HepG2 (cell line): ENCODE measurements around the gene HEXIM1. TPM values are rescaled to one million over a fixed set of nuclear protein-coding genes. Genes with fewer than 3 reads are reported as not detected.
A peak's percentile ranks its signal among the peaks of the same experiment; 100 is the strongest.

ENCODE experiments used
- AGO2 ChIP-seq: fragments of 200-400 bp; formaldehyde crosslinking; optimal IDR thresholded peaks from 2 replicates; pipeline ENCODE3; 2017; ENCODE audit warnings: mild to moderate bottlenecking, low read depth, low read length, moderate library complexity
- ARID2 ChIP-seq: sonication (generic); formaldehyde crosslinking; IDR thresholded peaks from 2 replicates; pipeline ENCODE4 v1.8.1; 2022; ENCODE audit warnings: mild to moderate bottlenecking, missing genetic modification reagents, borderline replicate concordance
- ASH2L ChIP-seq: fragments of 300-600, 200-600 bp; sonication (generic); IDR thresholded peaks from 2 replicates; pipeline ENCODE4 v1.7.0; 2017; ENCODE audit warnings: low read depth, mild to moderate bottlenecking, moderate library complexity, mixed read lengths, low read length; ENCODE audit not compliant: insufficient read length
- ETV6 ChIP-seq: sonication (generic); formaldehyde crosslinking; conservative IDR thresholded peaks from 2 replicates; pipeline ENCODE4 v1.4.0; 2020; ENCODE audit warnings: missing genetic modification reagents
- JUN ChIP-seq: sonication (generic); formaldehyde crosslinking; IDR thresholded peaks from 2 replicates; pipeline ENCODE4 v1.4.0; 2020; ENCODE audit warnings: mild to moderate bottlenecking, missing genetic modification reagents
- MAF1 ChIP-seq: sonication (generic); formaldehyde crosslinking; IDR thresholded peaks from 2 replicates; pipeline ENCODE4 v1.5.0; 2020; ENCODE audit warnings: missing genetic modification reagents, borderline replicate concordance
- NR1H2 ChIP-seq: sonication (generic); formaldehyde crosslinking; IDR thresholded peaks from 2 replicates; pipeline ENCODE4 v1.8.1; 2022; ENCODE audit warnings: low read depth, missing genetic modification reagents, borderline replicate concordance
- PRDM15 ChIP-seq: sonication (generic); formaldehyde crosslinking; IDR thresholded peaks from 2 replicates; pipeline ENCODE4 v1.4.0; 2020; ENCODE audit warnings: missing genetic modification reagents
- RARA ChIP-seq: IDR thresholded peaks from 2 replicates; pipeline ENCODE4 v1.6.1; 2016; ENCODE audit warnings: missing genetic modification reagents, missing compliant biosample characterization
- RNF2 ChIP-seq: fragments of 450-650 bp; conservative IDR thresholded peaks from 2 replicates; pipeline ENCODE4 v1.6.1; 2016; ENCODE audit warnings: low read depth
- SIN3A ChIP-seq: IDR thresholded peaks from 2 replicates; pipeline ENCODE4 v1.6.1; 2011; ENCODE audit warnings: low read depth, mild to moderate bottlenecking, control low read depth, low read length, borderline replicate concordance
- THAP9 ChIP-seq: sonication (generic); formaldehyde crosslinking; IDR thresholded peaks from 2 replicates; pipeline ENCODE4; 2020; ENCODE audit warnings: missing genetic modification reagents, mild to moderate bottlenecking, borderline replicate concordance
- TRIM24 ChIP-seq: sonication (generic); formaldehyde crosslinking; IDR thresholded peaks from 2 replicates; pipeline ENCODE4 v1.8.0; 2022; ENCODE audit warnings: mild to moderate bottlenecking, missing genetic modification reagents
- ZBTB26 ChIP-seq: IDR thresholded peaks from 2 replicates; pipeline ENCODE4 v1.6.1; 2016; ENCODE audit warnings: missing compliant biosample characterization, missing genetic modification reagents, borderline replicate concordance
- ZKSCAN1 ChIP-seq: fragments of 150-350 bp; IDR thresholded peaks from 2 replicates; pipeline ENCODE4 v1.6.1; 2014; ENCODE audit warnings: low read length
- ZNF33B ChIP-seq: sonication (generic); formaldehyde crosslinking; IDR thresholded peaks from 2 replicates; pipeline ENCODE4 v1.5.1; 2020; ENCODE audit warnings: mild to moderate bottlenecking, missing genetic modification reagents
- ZNF367 ChIP-seq: sonication (generic); formaldehyde crosslinking; IDR thresholded peaks from 2 replicates; pipeline ENCODE4 v1.4.0; 2020; ENCODE audit warnings: missing genetic modification reagents, borderline replicate concordance
- ZNF564 ChIP-seq: sonication (generic); formaldehyde crosslinking; IDR thresholded peaks from 2 replicates; pipeline ENCODE4 v1.8.1; 2023; ENCODE audit warnings: mild to moderate bottlenecking, missing genetic modification reagents
- polyA plus RNA-seq, 8 experiments: library from polyadenylated mRNA; depleted of rRNA in 3 of 8; stranded (reverse) in 7 of 8; unstranded in 1 of 8; fragments of >200 nt; fragmentation: Illumina TruSeq in 4 of 8; extraction: Trizol in 4 of 8; gene quantifications; 2 replicates each; pipeline versions ENCODE4 v1.2.1 to v1.2.3, GENCODE V29; 2011 to 2016; ENCODE audit warnings: low read depth in 4 of 8, missing spikeins in 1 of 8, mixed read lengths in 1 of 8; ENCODE audit not compliant: insufficient read depth in 1 of 8
- total RNA-seq, 5 experiments: library from RNA; depleted of rRNA; stranded (reverse); fragments of >200 nt; fragmentation: Illumina TruSeq; extraction: Trizol; gene quantifications; 2 replicates each; pipeline ENCODE4 v1.2.3, GENCODE V29; 2016; ENCODE audit warnings: low read depth in 1 of 5
- TF ChIP-seq, protein P1 (sequence below): sonication (generic); formaldehyde crosslinking; IDR thresholded peaks from 2 replicates; pipeline ENCODE4 v1.4.0; 2020; ENCODE audit warnings: missing genetic modification reagents

The HEXIM1 gene
- total and polyA plus RNA-seq, 2 of the 13 experiments (the other 11 are each of a cell fraction or from before 2014, with no cell fraction given) = 10.5 to 16.6 TPM

DNA sequence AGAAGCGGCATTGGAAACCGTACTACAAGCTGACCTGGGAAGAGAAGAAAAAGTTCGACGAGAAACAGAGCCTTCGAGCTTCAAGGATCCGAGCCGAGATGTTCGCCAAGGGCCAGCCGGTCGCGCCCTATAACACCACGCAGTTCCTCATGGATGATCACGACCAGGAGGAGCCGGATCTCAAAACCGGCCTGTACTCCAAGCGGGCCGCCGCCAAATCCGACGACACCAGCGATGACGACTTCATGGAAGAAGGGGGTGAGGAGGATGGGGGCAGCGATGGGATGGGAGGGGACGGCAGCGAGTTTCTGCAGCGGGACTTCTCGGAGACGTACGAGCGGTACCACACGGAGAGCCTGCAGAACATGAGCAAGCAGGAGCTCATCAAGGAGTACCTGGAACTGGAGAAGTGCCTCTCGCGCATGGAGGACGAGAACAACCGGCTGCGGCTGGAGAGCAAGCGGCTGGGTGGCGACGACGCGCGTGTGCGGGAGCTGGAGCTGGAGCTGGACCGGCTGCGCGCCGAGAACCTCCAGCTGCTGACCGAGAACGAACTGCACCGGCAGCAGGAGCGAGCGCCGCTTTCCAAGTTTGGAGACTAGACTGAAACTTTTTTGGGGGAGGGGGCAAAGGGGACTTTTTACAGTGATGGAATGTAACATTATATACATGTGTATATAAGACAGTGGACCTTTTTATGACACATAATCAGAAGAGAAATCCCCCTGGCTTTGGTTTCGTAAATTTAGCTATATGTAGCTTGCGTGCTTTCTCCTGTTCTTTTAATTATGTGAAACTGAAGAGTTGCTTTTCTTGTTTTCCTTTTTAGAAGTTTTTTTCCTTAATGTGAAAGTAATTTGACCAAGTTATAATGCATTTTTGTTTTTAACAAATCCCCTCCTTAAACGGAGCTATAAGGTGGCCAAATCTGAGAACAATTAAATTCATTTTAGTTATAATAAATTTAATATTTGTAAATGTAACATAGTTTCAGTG, 1.7 kb downstream of the HEXIM1 start (continued):
- TF ChIP-seq THAP9 (CRISPR knock-in tag) = peak; percentile 40; the same call in 1 of the 2 replicates
- 0 out of 2 replicates have a peak, but pooled peaks have one; percentile 19 for TF ChIP-seq TRIM24 (CRISPR knock-in tag)
- TF ChIP-seq ASH2L = peak; percentile 0
- TF ChIP-seq ARID2 (CRISPR knock-in tag) = peak; percentile 15; the same call in 1 of the 2 replicates
- peak; percentile 89 for TF ChIP-seq AGO2
- no peak for TF ChIP-seq ZKSCAN1
- TF ChIP-seq ZNF33B (CRISPR knock-in tag) = 0 out of 2 replicates have a peak, but pooled peaks have one; percentile 36
- TF ChIP-seq ZNF564 (CRISPR knock-in tag) = peak; percentile 47; the same call in 1 of the 2 replicates
- peak; percentile 52; the same call in 1 of the 2 replicates for TF ChIP-seq ZBTB26 (CRISPR knock-in tag)
- no peak; the same call in 1 of the 2 replicates for TF ChIP-seq ZNF367 (CRISPR knock-in tag)
- TF ChIP-seq ETV6 (CRISPR knock-in tag) = no peak; the same call in 1 of the 2 replicates
- TF ChIP-seq NR1H2 (CRISPR knock-in tag) = no peak
- no peak for TF ChIP-seq RNF2
- TF ChIP-seq, protein P1, sequence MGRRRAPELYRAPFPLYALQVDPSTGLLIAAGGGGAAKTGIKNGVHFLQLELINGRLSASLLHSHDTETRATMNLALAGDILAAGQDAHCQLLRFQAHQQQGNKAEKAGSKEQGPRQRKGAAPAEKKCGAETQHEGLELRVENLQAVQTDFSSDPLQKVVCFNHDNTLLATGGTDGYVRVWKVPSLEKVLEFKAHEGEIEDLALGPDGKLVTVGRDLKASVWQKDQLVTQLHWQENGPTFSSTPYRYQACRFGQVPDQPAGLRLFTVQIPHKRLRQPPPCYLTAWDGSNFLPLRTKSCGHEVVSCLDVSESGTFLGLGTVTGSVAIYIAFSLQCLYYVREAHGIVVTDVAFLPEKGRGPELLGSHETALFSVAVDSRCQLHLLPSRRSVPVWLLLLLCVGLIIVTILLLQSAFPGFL = no peak
- TF ChIP-seq JUN = no peak
- TF ChIP-seq PRDM15 (CRISPR knock-in tag) = peak; percentile 35; the same call in 1 of the 2 replicates
- TF ChIP-seq MAF1 (CRISPR knock-in tag) = 0 out of 2 replicates have a peak, but pooled peaks have one; percentile 38
- peak; percentile 40 for TF ChIP-seq RARA (CRISPR knock-in tag)
- TF ChIP-seq SIN3A = no peak
